NB4 (cell line): ENCODE data around the gene NFATC1.

Source experiments
- CTCF ChIP-seq: IDR thresholded peaks from one replicate; pipeline ENCODE4 v1.5.1; 2012; ENCODE audit warnings: low read depth, low read length
- POLR2A ChIP-seq: IDR thresholded peaks from 2 replicates; pipeline ENCODE4 v1.6.1; 2011; ENCODE audit warnings: mild to moderate bottlenecking; ENCODE audit not compliant: insufficient read length; ENCODE audit errors: extremely low read depth

GRCh38 chr18:79506191-79507075, 110.7 kb downstream of the NFATC1 start:
- TF ChIP-seq CTCF (no peak), POLR2A (no peak)
